Neural crest cell (in vitro differentiated cells): ENCODE data around the gene WHRN. TPM values are rescaled to one million over a fixed set of nuclear protein-coding genes. Genes with fewer than 3 reads are reported as not detected.

ENCODE experiments used
- DNase-seq: peaks from one replicate; pipeline ENCODE4 v3.0.0; 2021; ENCODE audit warnings: low read depth, mixed read lengths, low spot score
- H3K27ac Mint-ChIP-seq: one replicate; pipeline ENCODE4 v1.8.0; 2021; ENCODE audit warnings: mild to moderate bottlenecking, mixed read lengths; ENCODE audit not compliant: unreplicated experiment
- H3K27me3 Mint-ChIP-seq: 2 replicates; pipeline ENCODE4 v1.8.0; 2021; ENCODE audit warnings: low read depth, mild to moderate bottlenecking, mixed read lengths
- H3K36me3 Mint-ChIP-seq: 2 replicates; pipeline ENCODE4 v1.8.0; 2021; ENCODE audit warnings: low read depth, mild to moderate bottlenecking, mixed read lengths
- H3K4me1 Mint-ChIP-seq: 2 replicates; pipeline ENCODE4 v1.8.0; 2021; ENCODE audit warnings: mixed read lengths
- H3K4me3 Mint-ChIP-seq: one replicate; pipeline ENCODE4 v1.8.0; 2021; ENCODE audit warnings: mild to moderate bottlenecking, mixed read lengths
- H3K9me3 Mint-ChIP-seq: 2 replicates; pipeline ENCODE4 v1.8.0; 2021; ENCODE audit warnings: mixed read lengths
- CTCF ChIP-seq: fragments of 200-600 bp; sonication (generic); conservative IDR thresholded peaks from 2 replicates; pipeline ENCODE4 v1.5.0; 2021; ENCODE audit warnings: antibody characterized with exemption, mild to moderate bottlenecking
- total RNA-seq: library from RNA; stranded (reverse); gene quantifications from 2 replicates; pipeline ENCODE4 v1.2.1, GENCODE V29; 2021

WHRN gene
- total RNA-seq, 1 donor from 2014 or later, result 8.9 TPM

- no peaks in the 10 kb centered on the region for H3K36me3 Mint-ChIP-seq
- peaks cover 42% of the 10 kb centered on the region for H3K4me1 Mint-ChIP-seq
Observed at GRCh38 chr9:114504341-114505186, 709 bp downstream of the WHRN start.

GRCh38 chr9:114503522-114504340 lies 1.5 kb downstream of the WHRN start:
- no peaks in the 10 kb centered on the region for H3K36me3 Mint-ChIP-seq
- no peak for DNase-seq
- TF ChIP-seq CTCF, result no peak
- H3K9me3 Mint-ChIP-seq, result no peaks in the 10 kb centered on the region
- H3K27me3 Mint-ChIP-seq, result peaks cover 66% of the 10 kb centered on the region
- peak overlapping the region; percentile 80 for H3K4me3 Mint-ChIP-seq
- no peak overlapping the region for H3K27ac Mint-ChIP-seq
- H3K4me1 Mint-ChIP-seq, result peaks cover 45% of the 10 kb centered on the region

More at GRCh38 chr9:114504341-114505186, 709 bp downstream of the WHRN start:
- Mint-ChIP-seq H3K9me3 (no peaks in the 10 kb centered on the region), H3K4me3 (peak overlapping the region; percentile 84), H3K27me3 (peaks cover 72% of the 10 kb centered on the region), H3K27ac (peak overlapping the region; percentile 60)
- TF ChIP-seq CTCF, result peak; percentile 56
- DNase-seq, result peak; percentile 42

GRCh38 chr9:114503009-114503408 lies 2.3 kb downstream of the WHRN start:
- no peak for DNase-seq
- Mint-ChIP-seq H3K27me3 (peaks cover 59% of the 10 kb centered on the region), H3K9me3 (no peaks in the 10 kb centered on the region), H3K27ac (no peak overlapping the region), H3K4me3 (peak overlapping the region; percentile 80), H3K4me1 (peaks cover 45% of the 10 kb centered on the region), H3K36me3 (no peaks in the 10 kb centered on the region)
- TF ChIP-seq CTCF, result no peak

GRCh38 chr9:114501796-114502682 lies 3.2 kb downstream of the WHRN start:
- H3K4me3 Mint-ChIP-seq, result peak overlapping the region; percentile 80
- H3K9me3 Mint-ChIP-seq, result no peaks in the 10 kb centered on the region
- peaks cover 49% of the 10 kb centered on the region for H3K27me3 Mint-ChIP-seq
- H3K27ac Mint-ChIP-seq, result peak overlapping the region; percentile 65
- DNase-seq, result no peak
- no peak for TF ChIP-seq CTCF
- H3K4me1 Mint-ChIP-seq, result peaks cover 45% of the 10 kb centered on the region
- H3K36me3 Mint-ChIP-seq, result no peaks in the 10 kb centered on the region
